ENCODE results near the gene DLGAP5. TPM values are rescaled to one million over a fixed set of nuclear protein-coding genes. Genes with fewer than 3 reads are reported as not detected.

Gene DLGAP5, protein sequence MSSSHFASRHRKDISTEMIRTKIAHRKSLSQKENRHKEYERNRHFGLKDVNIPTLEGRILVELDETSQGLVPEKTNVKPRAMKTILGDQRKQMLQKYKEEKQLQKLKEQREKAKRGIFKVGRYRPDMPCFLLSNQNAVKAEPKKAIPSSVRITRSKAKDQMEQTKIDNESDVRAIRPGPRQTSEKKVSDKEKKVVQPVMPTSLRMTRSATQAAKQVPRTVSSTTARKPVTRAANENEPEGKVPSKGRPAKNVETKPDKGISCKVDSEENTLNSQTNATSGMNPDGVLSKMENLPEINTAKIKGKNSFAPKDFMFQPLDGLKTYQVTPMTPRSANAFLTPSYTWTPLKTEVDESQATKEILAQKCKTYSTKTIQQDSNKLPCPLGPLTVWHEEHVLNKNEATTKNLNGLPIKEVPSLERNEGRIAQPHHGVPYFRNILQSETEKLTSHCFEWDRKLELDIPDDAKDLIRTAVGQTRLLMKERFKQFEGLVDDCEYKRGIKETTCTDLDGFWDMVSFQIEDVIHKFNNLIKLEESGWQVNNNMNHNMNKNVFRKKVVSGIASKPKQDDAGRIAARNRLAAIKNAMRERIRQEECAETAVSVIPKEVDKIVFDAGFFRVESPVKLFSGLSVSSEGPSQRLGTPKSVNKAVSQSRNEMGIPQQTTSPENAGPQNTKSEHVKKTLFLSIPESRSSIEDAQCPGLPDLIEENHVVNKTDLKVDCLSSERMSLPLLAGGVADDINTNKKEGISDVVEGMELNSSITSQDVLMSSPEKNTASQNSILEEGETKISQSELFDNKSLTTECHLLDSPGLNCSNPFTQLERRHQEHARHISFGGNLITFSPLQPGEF
- total RNA-seq (under 1 TPM in 3 of 7 donors, not detected in 4; 0.43 to 0.69 (median 0.46) TPM), polyA plus RNA-seq (under 1 TPM; 0.47 to 0.65 TPM)
- long read RNA-seq, donor 1: 0 reads
- long read RNA-seq, donor 2, transcript DLGAP5-201 (19 exons, 2,973 nt): major isoform, 9 of 27 reads
- long read RNA-seq, donor 2, partial matches to known transcripts: 18 of 27 reads
- long read RNA-seq, donor 2, other reads (novel, unspliced or antisense): 0 of 27 reads
- long read RNA-seq, donor 3, partial matches to known transcripts: 0 of 1 reads
- long read RNA-seq, donor 3, other reads (novel, unspliced or antisense): 0 of 1 reads

DNA sequence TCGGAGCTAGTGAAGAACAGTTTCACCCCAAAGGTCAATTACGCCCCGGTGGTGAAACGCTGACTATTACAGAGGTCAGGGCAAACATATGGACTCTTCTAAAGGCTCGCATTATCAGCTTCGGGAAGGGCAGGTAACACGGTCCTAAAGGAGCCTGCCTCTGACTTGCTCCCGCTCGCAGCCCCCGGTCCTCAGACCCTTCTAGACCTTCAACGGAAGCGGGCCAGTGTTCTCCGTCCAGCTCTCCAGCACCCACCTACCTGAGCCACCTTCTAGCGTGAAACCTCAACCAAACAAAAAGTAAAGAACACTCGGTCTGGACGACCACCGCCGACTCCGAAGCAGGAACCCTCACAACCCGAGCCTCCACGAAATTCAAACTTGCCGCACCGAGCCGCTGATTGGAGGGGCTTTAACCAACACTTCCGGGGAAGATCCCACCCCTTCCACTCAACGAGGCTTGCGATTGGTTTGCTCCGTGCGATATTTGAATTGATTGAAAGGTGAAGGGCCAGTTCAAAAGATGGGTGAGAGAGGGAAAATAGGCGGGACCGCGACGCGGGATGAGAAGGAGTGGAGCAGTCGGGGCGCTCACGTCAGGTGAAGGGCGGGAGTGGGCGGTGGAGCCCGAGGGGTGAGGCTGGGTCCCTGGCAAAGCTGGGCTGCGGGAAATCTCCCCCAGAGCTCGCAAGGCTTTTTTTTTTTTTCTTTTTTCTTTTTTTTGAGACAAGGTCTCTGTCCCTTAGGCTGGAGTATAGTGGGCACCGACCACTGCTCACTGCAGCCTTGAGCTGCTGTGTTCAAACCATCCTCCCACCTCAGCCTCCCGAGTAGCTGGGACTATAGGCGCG is at the start of gene DLGAP5:
DLGAP5 (minus strand) TSS at position 383 of the 851 bp plus-strand sequence. CDS start 2,406 bp downstream, outside the sequence.
- no peaks in the 10 kb centered on the region for H3K4me1 ChIP-seq (ENCODE audit: insufficient read depth)
- H3K27ac ChIP-seq: peak within 1 kb of the TSS; percentile 62 to 68
- no peaks in the 10 kb centered on the region for H3K9me3 ChIP-seq
- 0 to 2% (median 1%) methylated on average over 46 of the region's 46 CpGs for WGBS, 3 donors
- H3K36me3 ChIP-seq: no peaks in the 10 kb centered on the region
- TF ChIP-seq, protein P1, sequence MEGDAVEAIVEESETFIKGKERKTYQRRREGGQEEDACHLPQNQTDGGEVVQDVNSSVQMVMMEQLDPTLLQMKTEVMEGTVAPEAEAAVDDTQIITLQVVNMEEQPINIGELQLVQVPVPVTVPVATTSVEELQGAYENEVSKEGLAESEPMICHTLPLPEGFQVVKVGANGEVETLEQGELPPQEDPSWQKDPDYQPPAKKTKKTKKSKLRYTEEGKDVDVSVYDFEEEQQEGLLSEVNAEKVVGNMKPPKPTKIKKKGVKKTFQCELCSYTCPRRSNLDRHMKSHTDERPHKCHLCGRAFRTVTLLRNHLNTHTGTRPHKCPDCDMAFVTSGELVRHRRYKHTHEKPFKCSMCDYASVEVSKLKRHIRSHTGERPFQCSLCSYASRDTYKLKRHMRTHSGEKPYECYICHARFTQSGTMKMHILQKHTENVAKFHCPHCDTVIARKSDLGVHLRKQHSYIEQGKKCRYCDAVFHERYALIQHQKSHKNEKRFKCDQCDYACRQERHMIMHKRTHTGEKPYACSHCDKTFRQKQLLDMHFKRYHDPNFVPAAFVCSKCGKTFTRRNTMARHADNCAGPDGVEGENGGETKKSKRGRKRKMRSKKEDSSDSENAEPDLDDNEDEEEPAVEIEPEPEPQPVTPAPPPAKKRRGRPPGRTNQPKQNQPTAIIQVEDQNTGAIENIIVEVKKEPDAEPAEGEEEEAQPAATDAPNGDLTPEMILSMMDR (IDR thresholded peaks at IDR 0.05): no peak
- TF ChIP-seq POLR2A (IDR thresholded peaks at IDR 0.05) (peak; percentile 28), EP300 (IDR thresholded peaks at IDR 0.05) (no peak)
- H3K4me3 ChIP-seq: peak within 1 kb of the TSS; percentile 35
- intact Hi-C loops (cut with DNase I): no loop called here
- DNase-seq: peak; percentile 89 to 93 (median 92)
- H3K27me3 ChIP-seq: no peaks in the 10 kb centered on the region

DNA sequence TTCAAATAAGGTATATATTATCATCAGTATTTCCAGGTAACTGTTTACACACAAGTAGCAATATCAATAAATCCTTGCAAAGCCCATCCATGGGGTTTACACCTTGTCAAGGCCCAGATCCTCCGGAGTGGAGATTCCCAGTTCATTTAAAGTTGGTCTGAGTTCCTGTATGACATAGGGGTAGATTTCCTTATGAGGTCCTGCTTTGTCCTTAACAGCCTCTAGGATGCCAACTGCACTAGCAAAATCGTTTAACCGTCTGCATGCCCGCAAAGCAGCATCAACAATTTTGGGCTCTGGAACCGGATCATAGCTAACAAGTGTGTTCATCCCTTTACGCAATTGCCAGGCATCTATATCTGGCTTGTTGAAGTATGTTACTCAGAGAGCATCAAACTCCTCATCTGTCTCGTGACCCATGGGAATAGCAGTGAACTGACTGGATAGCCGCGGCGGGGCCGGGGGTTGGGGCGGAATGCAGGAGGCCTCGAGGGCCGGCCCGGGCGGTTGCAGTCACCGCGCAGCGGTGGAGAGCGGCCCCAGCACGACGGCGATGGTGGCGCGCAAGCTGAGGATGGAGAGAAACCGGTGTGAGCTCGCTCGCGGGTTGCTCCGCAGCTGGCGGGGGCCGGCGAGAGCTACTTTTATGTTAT is 49.3 kb upstream of the DLGAP5 start:
- Histone ChIP-seq H3K4me1 (ENCODE audit: insufficient read depth) (no peaks in the 10 kb centered on the region), H3K36me3 (no peaks in the 10 kb centered on the region), H3K27me3 (no peaks in the 10 kb centered on the region), H3K4me3 (no peak overlapping the region), H3K9me3 (no peaks in the 10 kb centered on the region), H3K27ac (no peak overlapping the region)
- 30 to 38% (median 37%) methylated on average over 31 to 33 of the region's 33 CpGs for WGBS, 3 donors
- DNase-seq: no peak
- TF ChIP-seq POLR2A (IDR thresholded peaks at IDR 0.05) (no peak), EP300 (IDR thresholded peaks at IDR 0.05) (no peak)
- TF ChIP-seq, protein P1 (IDR thresholded peaks at IDR 0.05): no peak
- intact Hi-C loops (cut with DNase I): no loop called here

DNA sequence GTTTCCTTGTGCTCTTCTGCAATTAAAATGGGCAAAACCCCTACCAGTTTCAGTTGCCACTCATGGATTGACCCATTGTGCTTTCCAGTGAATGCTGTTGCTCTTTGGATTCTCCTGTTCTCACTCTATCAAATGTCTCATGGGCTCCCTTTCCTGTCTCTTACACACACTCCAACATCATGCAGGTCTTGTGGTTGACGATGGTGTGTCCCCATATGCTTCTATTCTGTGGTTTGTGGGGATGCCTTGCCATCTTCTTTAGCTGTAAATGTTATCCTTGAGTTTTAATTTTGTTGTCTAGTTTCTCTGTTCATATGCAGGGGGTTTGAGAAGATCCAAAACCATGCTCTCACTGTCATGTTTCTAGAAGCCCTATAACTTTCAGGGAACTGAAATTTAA is 47.9 kb upstream of the DLGAP5 start:
- 78 to 87% (median 84%) methylated on average over 1 of the region's 1 CpG for WGBS, 3 donors
- no peaks in the 10 kb centered on the region for H3K36me3 ChIP-seq
- TF ChIP-seq, protein P1 (IDR thresholded peaks at IDR 0.05): no peak
- no peak for TF ChIP-seq EP300 (IDR thresholded peaks at IDR 0.05)
- TF ChIP-seq POLR2A (IDR thresholded peaks at IDR 0.05): no peak
- DNase-seq: no peak
- intact Hi-C loops (cut with DNase I): no loop called here
- H3K27me3 ChIP-seq: no peaks in the 10 kb centered on the region
- H3K27ac ChIP-seq: no peak overlapping the region
- H3K4me3 ChIP-seq: no peak overlapping the region
- no peaks in the 10 kb centered on the region for H3K4me1 ChIP-seq (ENCODE audit: insufficient read depth)
- H3K9me3 ChIP-seq: no peaks in the 10 kb centered on the region
